A549 (cell line): ENCODE measurements around the gene HEXIM1.

Experiments
- CBX2 ChIP-seq: fragments of 200-600 bp; sonication (generic); IDR thresholded peaks from 2 replicates; pipeline ENCODE4 v1.6.1; 2016; ENCODE audit warnings: low read depth, mild to moderate bottlenecking, borderline replicate concordance
- CEBPB ChIP-seq, 2 experiments: fragments of >200 bp in 1 of 2; sonication (Bioruptor Twin) in 1 of 2; formaldehyde crosslinking in 1 of 2; IDR thresholded peaks; 2 replicates each; pipeline ENCODE4 v1.6.1; 2012 to 2016
- EP300 ChIP-seq, 2 experiments: fragments of >200 bp; sonication (Bioruptor Twin); formaldehyde crosslinking; IDR thresholded peaks; 2 replicates in 1 of 2; 3 replicates in 1 of 2; pipeline ENCODE4 v1.6.1; 2016 to 2017
- POLR2A ChIP-seq: IDR thresholded peaks from 2 replicates; pipeline ENCODE4 v1.6.1; 2012; ENCODE audit warnings: mild to moderate bottlenecking, low read length
- RCOR1 ChIP-seq: fragments of 150-350 bp; IDR thresholded peaks from 2 replicates; pipeline ENCODE4 v1.6.1; 2014; ENCODE audit warnings: antibody characterized with exemption, low read length, low read depth
- ZC3H11A ChIP-seq: fragments of 450-650 bp; IDR thresholded peaks from 2 replicates; pipeline ENCODE4 v1.6.1; 2014; ENCODE audit warnings: antibody characterized with exemption, mild to moderate bottlenecking
- TF ChIP-seq, protein P1 (sequence below): fragments of >200 bp; sonication (Bioruptor Twin); formaldehyde crosslinking; IDR thresholded peaks from 3 replicates; pipeline ENCODE4 v1.5.1; 2016
- TF ChIP-seq, protein P2 (sequence below): IDR thresholded peaks from 2 replicates; pipeline ENCODE4 v1.6.1; 2012; ENCODE audit warnings: low read depth, borderline replicate concordance
- TF ChIP-seq, protein P3 (sequence below): IDR thresholded peaks from 2 replicates; pipeline ENCODE4 v1.6.1; 2012
- TF ChIP-seq, protein P4 (sequence below): fragments of 200-600 bp; sonication (generic); IDR thresholded peaks from 2 replicates; pipeline ENCODE4 v1.6.1; 2016; ENCODE audit warnings: antibody characterized with exemption, mild to moderate bottlenecking, moderate library complexity

DNA sequence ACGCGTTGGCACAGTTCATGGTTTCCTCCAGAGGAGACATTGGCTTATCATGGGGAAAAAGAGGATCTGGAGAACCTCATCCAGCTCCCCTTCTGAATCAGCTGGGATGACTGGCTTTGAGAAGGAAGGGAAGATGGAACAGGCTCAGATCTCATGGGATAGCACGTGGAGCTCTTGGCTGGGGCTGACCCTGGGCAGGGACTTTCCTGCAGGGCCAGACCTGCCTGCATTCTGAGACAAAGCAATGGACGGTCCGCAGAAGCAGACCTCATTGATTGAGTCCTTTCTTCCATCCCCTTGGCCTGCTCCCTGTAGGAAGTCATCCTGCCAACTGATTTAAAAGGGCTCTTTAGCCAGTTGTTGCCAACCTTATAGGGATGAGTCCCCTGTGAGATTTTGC, 42.2 kb upstream of the HEXIM1 start:
- TF ChIP-seq, protein P1, sequence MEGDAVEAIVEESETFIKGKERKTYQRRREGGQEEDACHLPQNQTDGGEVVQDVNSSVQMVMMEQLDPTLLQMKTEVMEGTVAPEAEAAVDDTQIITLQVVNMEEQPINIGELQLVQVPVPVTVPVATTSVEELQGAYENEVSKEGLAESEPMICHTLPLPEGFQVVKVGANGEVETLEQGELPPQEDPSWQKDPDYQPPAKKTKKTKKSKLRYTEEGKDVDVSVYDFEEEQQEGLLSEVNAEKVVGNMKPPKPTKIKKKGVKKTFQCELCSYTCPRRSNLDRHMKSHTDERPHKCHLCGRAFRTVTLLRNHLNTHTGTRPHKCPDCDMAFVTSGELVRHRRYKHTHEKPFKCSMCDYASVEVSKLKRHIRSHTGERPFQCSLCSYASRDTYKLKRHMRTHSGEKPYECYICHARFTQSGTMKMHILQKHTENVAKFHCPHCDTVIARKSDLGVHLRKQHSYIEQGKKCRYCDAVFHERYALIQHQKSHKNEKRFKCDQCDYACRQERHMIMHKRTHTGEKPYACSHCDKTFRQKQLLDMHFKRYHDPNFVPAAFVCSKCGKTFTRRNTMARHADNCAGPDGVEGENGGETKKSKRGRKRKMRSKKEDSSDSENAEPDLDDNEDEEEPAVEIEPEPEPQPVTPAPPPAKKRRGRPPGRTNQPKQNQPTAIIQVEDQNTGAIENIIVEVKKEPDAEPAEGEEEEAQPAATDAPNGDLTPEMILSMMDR = no peak
- TF ChIP-seq, protein P2, sequence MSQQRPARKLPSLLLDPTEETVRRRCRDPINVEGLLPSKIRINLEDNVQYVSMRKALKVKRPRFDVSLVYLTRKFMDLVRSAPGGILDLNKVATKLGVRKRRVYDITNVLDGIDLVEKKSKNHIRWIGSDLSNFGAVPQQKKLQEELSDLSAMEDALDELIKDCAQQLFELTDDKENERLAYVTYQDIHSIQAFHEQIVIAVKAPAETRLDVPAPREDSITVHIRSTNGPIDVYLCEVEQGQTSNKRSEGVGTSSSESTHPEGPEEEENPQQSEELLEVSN = no peak
- TF ChIP-seq CBX2 = no peak
- no peak for TF ChIP-seq POLR2A
- no peak for TF ChIP-seq CEBPB (IDR thresholded peaks at IDR 0.05)
- TF ChIP-seq, protein P3, sequence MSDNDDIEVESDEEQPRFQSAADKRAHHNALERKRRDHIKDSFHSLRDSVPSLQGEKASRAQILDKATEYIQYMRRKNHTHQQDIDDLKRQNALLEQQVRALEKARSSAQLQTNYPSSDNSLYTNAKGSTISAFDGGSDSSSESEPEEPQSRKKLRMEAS = no peak
- TF ChIP-seq, protein P4, sequence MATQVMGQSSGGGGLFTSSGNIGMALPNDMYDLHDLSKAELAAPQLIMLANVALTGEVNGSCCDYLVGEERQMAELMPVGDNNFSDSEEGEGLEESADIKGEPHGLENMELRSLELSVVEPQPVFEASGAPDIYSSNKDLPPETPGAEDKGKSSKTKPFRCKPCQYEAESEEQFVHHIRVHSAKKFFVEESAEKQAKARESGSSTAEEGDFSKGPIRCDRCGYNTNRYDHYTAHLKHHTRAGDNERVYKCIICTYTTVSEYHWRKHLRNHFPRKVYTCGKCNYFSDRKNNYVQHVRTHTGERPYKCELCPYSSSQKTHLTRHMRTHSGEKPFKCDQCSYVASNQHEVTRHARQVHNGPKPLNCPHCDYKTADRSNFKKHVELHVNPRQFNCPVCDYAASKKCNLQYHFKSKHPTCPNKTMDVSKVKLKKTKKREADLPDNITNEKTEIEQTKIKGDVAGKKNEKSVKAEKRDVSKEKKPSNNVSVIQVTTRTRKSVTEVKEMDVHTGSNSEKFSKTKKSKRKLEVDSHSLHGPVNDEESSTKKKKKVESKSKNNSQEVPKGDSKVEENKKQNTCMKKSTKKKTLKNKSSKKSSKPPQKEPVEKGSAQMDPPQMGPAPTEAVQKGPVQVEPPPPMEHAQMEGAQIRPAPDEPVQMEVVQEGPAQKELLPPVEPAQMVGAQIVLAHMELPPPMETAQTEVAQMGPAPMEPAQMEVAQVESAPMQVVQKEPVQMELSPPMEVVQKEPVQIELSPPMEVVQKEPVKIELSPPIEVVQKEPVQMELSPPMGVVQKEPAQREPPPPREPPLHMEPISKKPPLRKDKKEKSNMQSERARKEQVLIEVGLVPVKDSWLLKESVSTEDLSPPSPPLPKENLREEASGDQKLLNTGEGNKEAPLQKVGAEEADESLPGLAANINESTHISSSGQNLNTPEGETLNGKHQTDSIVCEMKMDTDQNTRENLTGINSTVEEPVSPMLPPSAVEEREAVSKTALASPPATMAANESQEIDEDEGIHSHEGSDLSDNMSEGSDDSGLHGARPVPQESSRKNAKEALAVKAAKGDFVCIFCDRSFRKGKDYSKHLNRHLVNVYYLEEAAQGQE = no peak
- TF ChIP-seq RCOR1 = no peak
- no peak for TF ChIP-seq EP300 (IDR thresholded peaks at IDR 0.05)
- no peak for TF ChIP-seq ZC3H11A
